BE2C (cell line): Measurements from ENCODE around the gene LAPTM5.

Experiments used
- DNase-seq: peaks from one replicate; pipeline ENCODE4 v3.0.0-alpha.2; 2020
- H3K27me3 ChIP-seq: fragments of 250-450 bp; sonication (Bioruptor Pico); 2 replicates; pipeline ENCODE4 v1.5.1; 2020; ENCODE audit warnings: mild to moderate bottlenecking
- H3K36me3 ChIP-seq: fragments of 250-450 bp; sonication (Bioruptor Pico); 2 replicates; pipeline ENCODE4 v1.5.1; 2020; ENCODE audit warnings: mild to moderate bottlenecking
- H3K4me1 ChIP-seq: fragments of 250-450 bp; sonication (Bioruptor Pico); 2 replicates; pipeline ENCODE4 v1.5.1; 2020
- H3K4me3 ChIP-seq: 2 replicates; pipeline ENCODE4 v1.5.1; 2011; ENCODE audit warnings: low read depth, low read length
- H3K9me3 ChIP-seq: fragments of 250-450 bp; sonication (Bioruptor Pico); 2 replicates; pipeline ENCODE4 v1.5.1; 2020
- TF ChIP-seq, protein P1 (sequence below): IDR thresholded peaks from 2 replicates; pipeline ENCODE4 v1.5.1; 2012; ENCODE audit warnings: mild to moderate bottlenecking, low read depth, low read length

The LAPTM5 gene

DNA sequence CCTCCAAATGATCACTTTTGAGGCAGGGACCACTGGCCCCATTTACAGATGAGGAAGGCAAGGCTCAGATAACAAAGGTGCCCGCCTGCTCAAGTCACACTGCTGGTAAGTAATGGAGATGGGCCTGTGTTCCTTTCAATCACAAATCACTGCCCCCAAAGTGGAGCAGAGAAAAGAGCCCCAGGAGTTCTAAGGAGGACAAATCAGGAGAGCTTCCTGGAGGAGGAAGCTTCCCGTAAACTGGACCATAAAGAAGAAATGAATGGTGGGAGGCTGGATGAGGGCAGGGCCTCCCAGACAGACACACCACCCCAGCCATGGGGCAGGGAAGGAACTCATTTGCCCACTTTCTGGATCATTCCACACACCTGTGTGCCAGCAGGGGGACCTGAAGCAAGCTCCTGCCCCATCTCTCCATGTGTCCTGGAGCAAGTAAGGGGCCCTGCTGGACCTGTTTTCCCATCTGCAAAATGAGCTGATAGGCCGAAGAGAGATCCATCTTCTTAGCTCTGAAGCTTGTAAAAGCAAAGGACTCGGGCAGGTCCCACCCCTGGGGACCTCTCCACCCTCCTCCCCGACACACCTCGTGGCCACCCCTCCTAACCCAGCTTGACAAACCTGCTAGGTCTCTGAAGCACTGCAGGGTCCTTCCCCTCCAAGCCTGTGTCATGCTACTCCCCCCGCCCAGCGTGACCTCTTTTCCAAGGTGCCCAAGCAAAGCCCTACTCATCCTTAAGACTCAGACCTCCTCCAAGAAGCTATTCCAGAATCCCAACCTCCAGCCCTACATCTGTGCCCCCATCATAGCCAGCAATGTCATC lies 5.5 kb downstream of the LAPTM5 start:
- Histone ChIP-seq H3K9me3 (no peaks in the 10 kb centered on the region), H3K36me3 (no peaks in the 10 kb centered on the region), H3K27me3 (no peaks in the 10 kb centered on the region), H3K4me1 (no peaks in the 10 kb centered on the region), H3K4me3 (no peak overlapping the region)
- TF ChIP-seq, protein P1, sequence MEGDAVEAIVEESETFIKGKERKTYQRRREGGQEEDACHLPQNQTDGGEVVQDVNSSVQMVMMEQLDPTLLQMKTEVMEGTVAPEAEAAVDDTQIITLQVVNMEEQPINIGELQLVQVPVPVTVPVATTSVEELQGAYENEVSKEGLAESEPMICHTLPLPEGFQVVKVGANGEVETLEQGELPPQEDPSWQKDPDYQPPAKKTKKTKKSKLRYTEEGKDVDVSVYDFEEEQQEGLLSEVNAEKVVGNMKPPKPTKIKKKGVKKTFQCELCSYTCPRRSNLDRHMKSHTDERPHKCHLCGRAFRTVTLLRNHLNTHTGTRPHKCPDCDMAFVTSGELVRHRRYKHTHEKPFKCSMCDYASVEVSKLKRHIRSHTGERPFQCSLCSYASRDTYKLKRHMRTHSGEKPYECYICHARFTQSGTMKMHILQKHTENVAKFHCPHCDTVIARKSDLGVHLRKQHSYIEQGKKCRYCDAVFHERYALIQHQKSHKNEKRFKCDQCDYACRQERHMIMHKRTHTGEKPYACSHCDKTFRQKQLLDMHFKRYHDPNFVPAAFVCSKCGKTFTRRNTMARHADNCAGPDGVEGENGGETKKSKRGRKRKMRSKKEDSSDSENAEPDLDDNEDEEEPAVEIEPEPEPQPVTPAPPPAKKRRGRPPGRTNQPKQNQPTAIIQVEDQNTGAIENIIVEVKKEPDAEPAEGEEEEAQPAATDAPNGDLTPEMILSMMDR = no peak
- no peak for DNase-seq

DNA sequence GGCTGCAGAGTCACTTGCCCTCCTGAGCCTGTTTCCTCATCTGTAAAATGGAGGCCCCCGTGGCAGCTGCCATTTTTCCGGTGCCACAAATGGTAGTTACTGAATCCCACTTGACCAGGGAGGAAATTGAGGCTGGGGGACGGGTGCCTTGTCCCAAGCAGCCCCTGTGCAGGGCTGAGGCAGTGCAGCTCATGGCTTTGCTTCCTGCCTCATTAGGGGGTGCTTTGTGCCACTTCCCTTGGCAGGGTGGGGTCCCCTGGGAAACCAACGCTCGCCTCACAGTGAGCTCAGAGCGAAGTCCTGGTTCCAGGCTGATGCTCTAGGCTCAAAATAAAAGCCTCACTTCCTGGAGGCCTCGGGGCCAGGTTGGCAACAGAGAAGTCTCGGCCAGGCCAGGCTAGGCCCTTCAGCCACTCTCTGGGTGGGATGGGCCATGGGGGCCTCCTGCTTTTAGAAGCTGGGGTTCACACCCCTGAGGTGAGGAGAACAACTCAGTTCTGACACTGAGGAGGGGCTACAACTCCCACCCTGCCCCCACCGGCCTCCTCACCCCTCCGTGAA lies 6.8 kb downstream of the LAPTM5 start:
- H3K4me3 ChIP-seq = no peak overlapping the region
- no peak for DNase-seq
- no peaks in the 10 kb centered on the region for H3K27me3 ChIP-seq
- no peaks in the 10 kb centered on the region for H3K4me1 ChIP-seq
- H3K36me3 ChIP-seq = no peaks in the 10 kb centered on the region
- TF ChIP-seq, protein P1 = no peak
- no peaks in the 10 kb centered on the region for H3K9me3 ChIP-seq

DNA sequence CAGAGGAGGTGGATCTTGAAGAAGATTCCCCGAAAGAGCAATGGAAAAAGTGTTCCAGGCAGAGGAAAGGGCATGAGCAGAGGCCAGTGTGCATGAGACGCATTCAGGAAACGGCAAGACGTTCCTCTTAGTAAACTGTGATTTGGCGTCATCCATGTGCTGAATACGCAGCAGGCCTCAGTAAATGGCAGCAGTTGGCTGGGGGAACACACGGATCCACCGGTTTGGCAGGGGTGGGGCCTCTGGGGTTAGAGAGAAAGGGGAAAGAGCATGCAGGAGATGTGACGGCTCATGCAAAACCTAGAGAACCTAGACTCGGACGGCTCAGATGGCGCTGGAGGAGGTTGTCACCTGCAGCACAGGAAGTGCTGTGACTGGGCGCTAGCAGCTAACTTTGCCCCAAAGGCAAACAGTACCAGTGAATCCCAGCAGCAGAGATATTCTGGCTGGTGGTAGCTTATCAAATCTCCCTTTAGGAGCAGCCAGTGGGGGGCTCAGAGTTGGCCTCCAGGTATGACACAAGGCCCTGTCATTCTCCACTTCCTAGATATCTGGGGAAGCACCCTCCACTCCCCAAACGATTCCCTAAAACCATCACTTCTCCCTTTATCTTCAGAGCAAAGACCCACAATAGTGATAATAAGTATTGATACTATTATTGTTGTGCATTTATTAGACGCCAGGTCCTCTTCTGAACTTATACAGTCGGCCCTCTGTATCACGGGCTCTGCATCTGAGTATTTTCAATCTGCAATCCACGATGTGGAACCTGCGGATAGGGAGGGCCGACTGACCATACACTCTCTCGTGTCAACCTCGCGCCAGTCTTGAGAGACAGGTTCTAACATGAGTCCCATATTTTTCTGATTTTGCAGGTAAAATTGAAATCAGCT lies 7.6 kb downstream of the LAPTM5 start:
- no peak overlapping the region for H3K4me3 ChIP-seq

DNA sequence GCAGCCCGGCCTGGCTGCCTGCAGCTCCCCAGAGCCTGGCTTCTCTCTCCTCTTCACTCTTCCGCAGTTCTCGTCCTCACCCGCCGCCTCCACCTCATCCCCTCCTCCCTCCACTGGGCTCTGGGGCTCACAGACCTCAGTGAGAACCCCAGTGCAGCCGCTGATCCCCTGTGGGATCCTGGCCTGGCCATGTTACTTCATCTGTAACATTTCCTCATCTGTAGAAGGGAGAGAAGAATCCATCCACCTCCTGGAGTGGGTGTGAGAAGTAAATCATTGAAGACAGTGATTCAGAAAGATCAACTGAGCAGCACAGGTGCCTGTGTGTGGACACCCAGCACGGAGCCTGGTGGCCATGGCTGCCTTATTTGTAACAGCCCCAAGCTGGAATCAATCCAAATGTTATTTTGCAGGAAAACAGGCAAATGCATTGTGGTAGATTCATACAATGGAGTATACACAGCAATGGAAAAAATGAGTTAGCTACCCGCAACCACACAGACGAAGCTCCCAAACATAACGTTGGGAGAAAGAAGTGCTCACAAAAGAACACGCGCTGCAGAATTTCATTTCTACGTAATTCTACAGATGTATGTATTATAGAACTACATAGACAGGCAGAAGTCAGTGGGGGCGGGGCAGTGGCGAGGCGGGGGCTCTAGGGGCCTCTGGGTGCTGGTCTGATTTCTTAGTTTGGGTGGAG lies 8.7 kb downstream of the LAPTM5 start:
- Histone ChIP-seq H3K4me1 (no peaks in the 10 kb centered on the region), H3K4me3 (no peak overlapping the region), H3K9me3 (no peaks in the 10 kb centered on the region), H3K27me3 (no peaks in the 10 kb centered on the region), H3K36me3 (no peaks in the 10 kb centered on the region)
- DNase-seq = no peak
- TF ChIP-seq, protein P1 = no peak

More for the DNA sequence above, 7.6 kb downstream of the LAPTM5 start:
- TF ChIP-seq, protein P1 = no peak
- Histone ChIP-seq H3K36me3 (no peaks in the 10 kb centered on the region), H3K9me3 (no peaks in the 10 kb centered on the region), H3K4me1 (no peaks in the 10 kb centered on the region), H3K27me3 (no peaks in the 10 kb centered on the region)
- DNase-seq = no peak

DNA sequence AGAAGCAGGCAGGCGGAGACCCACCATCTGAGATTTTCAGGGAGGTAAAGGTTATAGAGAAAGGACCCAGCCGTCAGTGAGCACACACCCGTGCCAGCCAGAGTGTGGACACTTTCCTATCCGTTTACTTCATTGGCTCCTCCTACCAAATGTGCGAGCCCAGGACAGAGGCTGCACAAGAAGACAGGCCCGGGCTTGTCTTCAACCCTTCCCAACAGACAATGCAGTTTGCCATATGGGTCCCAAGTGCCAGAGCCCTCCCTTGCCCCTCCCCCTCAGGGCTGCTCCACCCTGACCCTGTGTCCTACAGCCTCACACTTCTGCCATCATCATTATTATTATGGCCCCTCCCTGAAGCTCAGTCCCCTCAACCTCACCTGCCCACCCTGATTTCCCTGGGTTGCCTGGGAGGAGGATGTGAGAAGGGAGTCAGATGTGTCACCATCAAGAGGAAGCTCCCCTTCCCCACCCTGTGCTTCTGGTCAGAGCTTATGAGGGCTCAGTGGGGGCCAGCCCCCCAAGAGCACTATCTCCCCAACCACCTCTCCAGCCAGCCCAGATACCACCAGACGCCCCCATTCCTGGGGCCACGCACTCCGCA lies 9.4 kb downstream of the LAPTM5 start:
- Histone ChIP-seq H3K4me3 (no peak overlapping the region), H3K27me3 (no peaks in the 10 kb centered on the region), H3K9me3 (no peaks in the 10 kb centered on the region), H3K36me3 (no peaks in the 10 kb centered on the region), H3K4me1 (no peaks in the 10 kb centered on the region)
- TF ChIP-seq, protein P1 = no peak
- no peak for DNase-seq
